NCI-H2107 (cell line): ENCODE results near the gene CREM.

ENCODE experiments used
- DNase-seq: peaks from one replicate; lab custom pipeline; 2025; lab: John Stamatoyannopoulos, UW

Gene CREM

DNA sequence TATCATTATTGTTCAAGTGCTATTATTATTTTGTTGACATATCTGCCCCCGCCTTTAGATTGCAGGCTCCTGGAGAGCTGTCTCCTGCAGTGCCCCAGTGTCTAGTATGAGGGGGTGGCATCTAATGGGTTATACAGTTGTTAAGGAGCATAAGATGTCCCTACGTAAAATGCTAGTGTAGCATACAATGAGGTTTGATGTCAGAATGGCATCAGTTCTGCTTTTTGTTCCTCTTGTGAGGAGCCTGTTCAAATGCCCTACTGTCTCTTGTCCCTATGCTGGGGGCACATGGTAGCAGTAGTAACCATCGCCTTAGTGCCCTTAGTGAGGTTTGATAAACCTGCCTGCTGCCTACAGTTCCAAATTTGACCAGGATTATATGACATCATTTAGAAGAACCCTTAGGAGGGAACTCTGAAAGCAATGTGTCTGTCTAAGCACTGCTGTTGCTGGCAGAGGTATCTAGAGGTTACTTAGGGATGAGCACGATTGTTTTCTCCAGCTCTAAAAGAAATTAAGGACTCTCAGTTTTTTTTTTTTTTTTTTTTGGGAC is 9.7 kb downstream of the CREM start:
- DNase-seq = no peak

DNA sequence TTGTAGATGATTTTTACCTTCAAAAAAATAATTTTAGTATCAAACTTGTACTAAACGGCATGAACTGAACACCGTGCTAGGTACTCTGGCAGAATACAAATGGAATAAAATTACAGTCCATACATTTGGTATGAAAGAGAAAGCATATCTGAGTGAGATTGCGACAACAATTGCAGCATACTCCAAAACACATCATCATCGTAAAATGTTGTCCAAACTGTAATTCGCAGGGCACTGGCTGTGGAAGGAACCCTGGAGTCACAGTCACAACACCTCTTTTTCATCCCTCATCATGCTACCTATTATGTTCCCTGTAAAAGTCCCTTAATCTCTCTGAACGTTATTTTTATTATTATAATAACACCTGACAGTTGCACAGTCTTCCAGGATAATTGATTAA is 13.5 kb downstream of the CREM start:
- no peak for DNase-seq

DNA sequence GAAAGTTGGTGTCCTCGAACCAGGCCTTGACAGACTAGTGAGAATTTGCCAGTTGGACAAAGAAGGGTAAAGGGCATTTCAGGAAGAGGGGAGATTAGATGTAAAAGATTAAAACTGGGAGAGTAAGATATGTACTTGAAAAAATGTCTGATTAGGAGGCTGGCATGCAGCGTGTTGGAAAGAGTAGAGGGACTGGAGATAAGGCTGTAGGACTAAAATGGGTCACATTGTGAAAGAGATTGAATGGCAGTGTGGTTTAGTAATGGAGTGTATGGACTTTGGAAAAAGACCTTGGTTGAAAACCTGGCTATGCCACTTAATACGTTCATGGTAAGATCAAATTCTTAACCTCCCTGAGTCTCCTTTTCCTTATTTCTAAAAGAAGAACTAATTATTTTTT is 14.1 kb downstream of the CREM start:
- no peak for DNase-seq

DNA sequence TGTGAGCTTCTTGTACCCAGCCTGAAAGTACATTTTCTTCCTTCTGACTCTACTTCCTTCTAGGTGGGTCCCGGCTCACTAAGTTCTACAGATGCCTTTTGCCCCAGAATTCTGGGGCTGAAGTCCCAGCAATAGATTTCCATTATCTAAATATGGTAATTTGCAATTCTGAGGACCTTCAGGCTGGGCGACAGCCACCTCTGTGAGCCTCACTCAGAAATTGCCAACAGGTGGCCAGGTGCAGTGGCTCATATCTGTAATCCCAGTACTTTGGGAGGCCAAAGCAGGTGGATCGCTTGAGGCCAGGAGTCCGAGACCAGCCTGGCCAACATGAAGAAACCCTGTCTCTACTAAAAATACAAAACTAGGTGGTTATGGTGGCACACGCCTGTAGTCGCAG is 23.7 kb downstream of the CREM start:
- DNase-seq = no peak

DNA sequence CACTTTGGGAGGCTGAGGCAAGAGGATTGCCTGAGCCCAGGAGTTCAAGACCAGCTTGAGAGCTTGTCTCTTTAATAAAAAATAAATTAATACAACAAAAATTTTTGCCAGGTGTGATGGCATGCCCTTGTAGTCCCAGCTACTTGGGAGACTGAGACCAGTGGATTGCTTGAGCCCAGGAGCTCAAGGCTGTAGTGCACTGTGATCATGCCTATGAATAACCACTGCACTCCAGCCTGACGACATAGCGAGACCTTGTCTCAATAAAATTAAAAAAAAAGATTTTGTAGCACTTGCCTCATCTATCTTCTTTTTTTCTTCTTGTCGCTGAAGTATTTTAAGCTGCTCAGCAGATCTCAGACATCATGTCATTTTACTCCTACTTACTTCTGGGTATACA is 26.3 kb downstream of the CREM start:
- DNase-seq = no peak

DNA sequence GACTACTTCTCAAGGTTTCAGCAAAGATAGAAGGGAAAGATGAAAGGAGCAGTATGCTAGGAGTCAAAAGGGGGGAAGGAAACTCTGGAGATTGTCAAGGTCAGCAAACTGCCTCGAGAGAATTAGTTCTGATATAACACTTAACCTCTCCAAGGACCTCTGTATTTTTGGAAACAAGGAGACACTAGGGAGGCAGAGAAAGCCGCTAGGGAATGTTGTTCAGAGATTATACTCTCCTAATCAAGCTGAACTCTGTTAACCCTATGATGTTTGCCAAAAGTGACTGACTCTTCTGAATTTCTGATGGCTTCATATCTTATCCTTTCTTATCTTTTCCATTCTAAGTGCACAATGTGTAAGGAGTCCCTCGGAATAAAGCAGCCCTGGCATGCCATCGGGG is 27.1 kb downstream of the CREM start:
- DNase-seq = no peak

DNA sequence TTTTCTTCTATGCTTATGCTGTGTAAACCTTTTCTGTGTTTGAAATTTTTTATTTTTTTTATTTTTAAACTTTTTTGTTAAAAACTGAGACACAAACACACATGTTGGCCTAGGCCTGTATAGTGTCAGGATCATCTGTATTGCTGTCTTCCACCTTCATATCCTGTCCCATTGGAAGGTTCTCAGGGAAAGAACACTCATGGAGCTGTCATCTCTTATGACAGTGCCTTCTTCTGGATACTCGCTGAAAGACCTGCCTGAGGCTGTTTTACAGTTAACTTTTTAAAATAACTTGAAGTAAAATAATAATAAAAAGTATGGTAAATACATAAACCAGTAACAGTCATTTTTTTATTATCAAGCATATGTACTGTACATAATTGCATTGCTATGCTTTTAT is 34.1 kb downstream of the CREM start:
- DNase-seq = no peak

DNA sequence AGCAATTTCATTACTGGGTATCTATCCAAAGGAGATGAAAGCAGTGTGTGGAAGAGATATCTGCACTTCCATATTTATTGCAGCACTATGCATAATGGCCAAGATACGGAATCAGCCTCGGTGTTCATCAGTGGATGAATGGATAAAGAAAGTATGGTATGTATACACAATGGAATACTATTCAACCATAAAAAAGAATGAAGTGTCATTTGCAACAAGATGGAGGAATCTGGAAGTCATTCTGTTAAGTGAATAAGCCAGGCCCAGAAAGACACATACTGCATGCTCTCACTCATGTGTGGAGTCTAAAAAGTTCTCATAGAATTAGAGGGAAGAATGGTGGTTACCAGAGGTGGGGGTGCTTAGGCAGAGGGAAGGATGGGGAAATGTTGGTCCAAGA is 35.3 kb downstream of the CREM start:
- no peak for DNase-seq

DNA sequence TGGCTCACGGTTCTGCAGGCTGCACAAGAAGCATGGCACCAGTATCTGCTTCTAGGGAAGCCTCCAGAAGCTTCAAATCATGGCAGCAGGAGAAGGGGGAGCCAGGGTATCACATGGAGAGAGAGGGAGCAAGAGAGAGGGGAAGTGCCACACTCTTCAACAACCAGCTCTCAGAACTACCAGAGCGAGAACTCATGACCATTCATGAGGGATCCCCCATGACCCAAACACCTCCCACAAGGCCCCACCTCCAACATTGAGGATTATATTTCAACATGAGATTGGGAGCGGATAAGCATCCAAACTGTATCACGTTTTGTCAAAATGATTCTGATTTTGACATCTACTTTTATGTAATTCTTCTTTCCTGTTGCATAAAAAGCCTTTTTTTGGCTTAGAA is 38.5 kb downstream of the CREM start:
- no peak for DNase-seq

DNA sequence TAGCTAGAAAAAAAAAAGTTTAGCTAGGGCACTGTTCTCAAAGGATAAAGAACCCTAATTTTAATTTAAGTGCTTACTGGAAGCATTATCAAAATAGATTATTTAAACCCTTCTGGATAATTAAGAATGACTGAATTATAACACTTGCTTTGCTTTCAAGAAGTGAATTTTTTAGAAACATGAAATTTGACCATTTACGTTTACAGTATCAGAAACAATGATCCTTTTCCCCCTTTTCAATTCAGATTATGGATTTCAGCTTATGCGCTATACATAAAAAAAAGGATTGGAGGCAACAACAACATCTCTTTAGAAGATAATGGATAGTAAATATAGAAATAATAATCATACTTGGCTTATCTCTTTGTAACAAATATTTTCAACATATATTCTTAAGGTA is 39.2 kb downstream of the CREM start:
- no peak for DNase-seq

DNA sequence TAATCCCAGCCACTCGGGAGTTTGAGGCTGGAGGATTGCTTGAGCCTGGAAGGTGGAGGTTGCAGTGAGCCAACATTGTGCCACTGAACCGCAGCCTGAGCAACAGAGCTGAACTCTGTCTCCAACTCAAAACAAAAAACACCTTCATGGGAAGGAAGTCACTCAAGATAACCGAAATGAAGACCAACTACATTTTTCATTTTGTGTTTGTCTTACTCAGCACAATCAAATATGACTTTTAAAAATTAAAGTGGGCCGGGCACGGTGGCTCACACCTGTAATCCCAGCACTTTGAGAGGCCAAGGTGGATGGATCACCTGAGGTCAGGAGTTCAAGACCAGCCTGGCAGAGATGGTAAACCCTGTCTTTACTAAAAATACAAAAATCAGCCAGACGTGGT is 40.0 kb downstream of the CREM start:
- no peak for DNase-seq

DNA sequence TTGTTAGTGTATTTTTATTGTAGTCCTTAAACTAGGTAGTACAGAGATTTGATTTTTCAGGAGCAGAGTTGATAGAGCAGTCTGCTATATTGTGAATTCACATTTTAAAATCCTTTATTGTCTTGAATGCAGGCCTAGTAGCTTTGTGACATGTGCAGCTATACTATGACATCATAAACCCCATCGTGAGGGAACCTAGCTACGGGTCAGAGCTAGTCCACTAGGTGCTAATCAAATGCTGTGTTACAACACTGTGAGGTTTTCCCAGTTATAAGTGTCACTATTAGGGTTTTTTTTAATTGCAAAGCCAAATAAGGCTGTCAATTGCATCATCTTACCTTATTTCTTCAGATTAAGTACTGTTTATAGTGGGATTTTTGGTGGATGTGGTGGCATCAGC is 40.7 kb downstream of the CREM start:
- DNase-seq = no peak

DNA sequence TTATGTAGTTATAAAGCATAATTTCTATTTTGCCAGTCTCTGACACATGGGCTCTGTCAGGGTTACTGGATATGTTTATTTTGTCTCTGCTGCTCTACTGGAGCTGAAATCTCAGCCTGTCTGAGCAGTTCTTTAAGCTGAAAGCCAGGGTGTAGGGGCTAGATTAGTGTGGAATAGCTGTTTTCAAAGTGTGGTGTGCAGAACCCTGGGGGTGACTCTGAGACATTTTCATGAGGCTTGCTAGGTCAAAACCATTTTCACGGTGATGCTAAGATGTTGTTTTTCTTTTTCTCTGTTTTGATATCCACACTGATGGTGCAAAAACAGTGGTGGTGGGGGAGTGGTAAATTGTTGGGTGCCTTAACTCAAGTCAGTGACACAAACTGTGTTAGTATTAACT is 45.5 kb downstream of the CREM start:
- DNase-seq = no peak

DNA sequence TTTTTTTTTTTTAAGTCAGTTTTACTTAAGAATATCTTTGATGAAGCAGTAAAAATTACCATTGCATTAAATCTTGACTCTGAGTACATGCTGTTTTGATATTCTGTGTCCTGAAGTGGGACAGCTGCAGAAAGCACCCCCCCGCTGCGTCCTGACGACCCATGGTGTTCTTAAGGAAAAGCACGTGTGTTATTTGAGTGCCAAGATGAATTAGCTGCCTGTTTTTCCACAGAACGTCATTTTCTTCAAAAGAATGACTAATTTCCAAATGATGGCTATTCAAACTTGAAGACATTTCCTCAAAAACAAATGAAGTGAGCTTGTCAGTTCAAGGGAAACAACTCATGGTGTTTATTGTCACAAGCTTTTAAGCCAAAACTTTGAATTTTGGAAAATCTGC is 45.9 kb downstream of the CREM start:
- DNase-seq = no peak

DNA sequence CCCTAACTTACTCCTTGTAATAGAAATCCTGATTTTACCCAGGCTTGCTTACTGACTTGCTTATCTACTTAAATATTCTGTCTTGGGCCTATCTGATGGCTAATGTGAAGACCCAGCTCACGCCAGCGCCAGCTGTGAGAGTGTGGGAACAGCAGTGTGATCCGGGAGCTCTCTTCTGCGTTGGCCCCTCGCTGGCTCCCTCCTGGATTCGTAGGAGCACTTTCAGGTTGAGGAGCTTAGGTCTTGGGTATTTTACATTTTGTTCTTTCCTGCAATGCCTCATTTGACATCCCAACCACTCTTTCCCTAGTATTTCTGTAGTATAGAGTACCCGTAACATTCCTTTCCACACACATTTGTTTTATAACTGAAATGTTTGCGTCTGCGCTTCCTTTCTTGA is 51.7 kb downstream of the CREM start:
- no peak for DNase-seq

DNA sequence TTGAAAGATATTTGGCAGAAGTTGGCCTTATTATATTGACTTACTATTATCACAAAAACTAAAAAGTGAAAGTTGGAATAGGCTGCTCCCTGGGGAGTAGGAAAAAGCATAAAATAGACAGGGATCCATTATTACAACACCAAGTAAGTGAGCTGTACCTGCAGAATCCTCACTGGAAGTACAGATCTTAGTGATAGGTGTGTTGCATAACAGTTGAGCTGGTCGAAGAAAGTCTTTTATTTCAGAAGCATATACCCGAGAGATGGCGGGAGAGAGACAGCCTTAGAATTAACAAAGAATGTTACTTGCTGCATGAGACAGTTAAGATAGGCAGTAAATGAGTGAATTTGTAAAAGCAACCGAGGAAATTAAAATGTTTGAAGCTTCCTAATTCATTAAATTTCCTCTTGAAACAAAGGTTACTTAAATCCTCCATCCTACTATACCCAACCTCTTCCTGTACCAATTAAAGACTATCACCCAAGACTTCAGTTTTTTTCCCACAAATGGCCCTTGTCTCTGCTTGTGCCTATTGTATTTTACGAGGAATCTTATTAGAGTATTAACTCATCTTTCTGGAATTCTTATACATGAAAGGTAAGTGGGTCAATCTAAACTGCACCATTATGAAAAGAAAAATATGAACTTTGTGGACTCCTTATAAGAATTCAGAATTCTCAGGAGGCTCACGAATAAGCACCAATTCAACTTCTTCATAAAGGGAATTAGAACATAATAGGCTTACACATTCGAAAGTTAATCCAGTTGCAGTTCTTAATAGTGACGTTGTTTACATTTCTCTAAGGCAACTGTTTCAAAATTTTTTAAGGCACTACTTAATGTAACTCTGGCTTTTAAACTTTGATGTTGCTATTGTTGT is 56.2 kb downstream of the CREM start:
- DNase-seq = no peak

DNA sequence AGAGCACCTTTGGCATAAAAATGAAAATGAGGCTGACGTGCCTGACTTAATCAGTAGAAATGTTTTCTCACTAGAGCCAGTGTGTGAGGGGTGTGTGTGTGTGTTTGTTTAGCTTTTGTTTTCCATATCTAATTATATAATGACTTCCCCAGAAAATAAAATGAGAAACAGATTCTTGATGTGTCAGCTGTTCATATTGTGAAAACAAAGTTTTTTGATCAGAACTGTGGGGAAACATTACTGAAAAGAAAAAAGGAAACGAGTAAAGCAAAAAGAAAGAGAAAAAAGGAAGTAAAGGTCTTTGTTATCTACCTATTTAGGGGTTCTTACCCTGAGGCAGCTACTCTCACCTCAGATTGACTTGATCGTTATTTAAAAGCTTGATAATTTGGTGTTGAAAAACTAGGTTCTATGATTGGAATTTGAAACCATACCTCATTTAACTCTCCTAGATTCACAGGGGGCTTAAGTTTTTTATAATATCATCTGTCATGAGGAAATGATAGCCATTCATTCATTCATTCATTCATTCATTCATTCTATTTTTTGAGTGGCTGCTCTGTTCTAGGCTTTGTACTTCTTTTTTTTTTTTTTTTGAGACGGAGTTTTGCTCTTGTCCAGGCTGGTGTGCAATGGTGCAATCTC is 58.0 kb downstream of the CREM start:
- no peak for DNase-seq

DNA sequence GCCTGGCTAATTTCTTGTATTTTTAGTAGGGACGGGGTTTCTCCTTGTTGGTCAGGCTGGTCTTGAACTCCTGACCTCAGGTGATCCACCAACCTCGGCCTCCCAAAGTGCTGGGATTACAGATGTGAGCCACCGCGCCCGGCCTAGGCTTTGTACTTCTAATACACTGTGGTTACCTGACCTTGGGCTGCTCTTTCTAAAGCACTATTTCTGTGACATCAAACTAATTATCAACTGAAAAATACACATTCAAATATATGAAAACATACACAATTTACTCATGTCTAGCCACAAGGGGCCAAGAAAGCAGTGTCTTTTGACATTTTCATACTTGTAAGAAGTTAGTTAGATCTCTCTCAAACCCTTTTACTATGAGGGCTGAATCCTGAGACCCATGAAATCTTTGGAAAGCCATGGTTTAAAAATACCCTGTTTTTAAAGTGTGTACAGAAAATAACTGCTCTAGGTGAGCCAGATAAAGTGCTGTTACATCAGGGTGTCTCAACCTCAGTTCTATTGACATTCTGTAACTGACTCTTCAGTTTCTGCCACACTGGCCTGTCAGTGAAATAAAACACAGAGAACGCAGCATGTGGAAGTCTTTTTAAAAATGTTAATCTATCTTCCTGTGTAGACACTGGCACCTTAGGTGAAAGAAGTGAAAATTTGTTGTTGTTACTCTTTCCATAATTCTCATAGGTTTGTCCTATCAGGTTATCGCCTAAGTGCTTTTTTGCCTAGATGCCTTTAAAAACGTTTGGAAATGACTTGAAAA is 58.8 kb downstream of the CREM start:
- no peak for DNase-seq

DNA sequence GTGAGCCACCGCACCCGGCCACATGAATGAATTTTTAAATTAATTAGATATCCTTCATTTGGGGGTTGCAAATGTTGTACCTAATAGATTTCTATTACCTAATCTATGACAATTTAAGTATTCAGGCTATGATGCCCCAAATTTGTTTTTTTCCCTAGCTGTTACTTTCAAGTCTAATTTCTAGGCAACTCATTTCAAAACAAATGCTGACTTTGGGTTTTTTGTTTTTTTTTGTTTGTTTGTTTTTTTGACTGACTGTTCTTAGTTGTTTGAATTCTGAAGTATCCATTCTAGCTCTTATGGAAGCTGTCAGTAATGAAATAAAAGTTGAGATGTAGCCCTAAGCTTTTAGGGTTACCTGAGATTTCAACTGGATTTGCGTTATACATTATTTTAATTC is 62.3 kb downstream of the CREM start:
- no peak for DNase-seq

DNA sequence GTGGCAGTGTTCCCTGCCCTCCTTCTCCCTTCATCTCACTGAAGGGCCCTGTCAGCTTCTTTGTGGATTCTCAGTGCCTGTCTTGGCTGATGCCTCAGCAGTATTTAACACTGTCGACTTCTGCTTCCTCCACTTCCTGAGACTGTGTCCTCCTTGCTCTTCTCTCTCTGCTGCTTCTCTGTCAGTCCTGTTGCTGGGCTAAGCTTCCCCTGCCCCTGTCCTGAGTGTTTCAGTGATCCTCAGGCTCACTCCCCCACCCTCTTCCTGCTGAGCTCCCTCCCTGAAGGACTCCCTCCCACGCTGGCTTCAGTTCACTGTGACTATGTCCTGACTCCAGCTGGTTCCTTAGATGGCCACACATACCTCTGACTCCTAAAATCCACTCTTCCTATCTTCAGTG is 64.9 kb downstream of the CREM start:
- no peak for DNase-seq

DNA sequence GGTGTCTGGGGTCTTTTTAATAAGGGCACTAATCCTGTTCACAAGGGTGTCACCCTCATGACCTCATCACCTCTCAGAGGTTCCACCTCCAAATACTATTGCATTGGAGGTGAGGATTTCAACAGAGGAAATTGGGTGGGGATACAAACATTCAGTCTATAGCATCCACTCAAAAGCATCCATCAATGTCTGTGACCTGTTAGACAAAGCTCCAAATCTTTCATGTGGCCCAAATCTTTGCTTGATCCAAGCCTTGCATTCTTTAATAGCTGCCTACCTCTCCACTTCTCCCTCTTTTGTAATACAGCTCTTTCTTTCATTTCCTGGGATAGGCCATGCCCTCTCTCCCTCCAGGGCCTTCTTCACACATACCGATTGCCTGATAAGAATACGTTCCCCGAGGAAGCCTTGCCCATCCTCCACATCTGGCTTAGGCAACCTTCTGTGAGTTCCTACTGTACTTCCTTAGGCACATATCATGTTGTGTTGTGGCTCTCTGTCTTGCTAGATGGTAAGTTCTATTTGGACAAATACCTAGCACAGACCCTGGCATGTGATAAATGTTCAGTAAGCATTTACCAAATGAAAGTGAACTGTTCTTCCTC is 66.1 kb downstream of the CREM start:
- DNase-seq = no peak

DNA sequence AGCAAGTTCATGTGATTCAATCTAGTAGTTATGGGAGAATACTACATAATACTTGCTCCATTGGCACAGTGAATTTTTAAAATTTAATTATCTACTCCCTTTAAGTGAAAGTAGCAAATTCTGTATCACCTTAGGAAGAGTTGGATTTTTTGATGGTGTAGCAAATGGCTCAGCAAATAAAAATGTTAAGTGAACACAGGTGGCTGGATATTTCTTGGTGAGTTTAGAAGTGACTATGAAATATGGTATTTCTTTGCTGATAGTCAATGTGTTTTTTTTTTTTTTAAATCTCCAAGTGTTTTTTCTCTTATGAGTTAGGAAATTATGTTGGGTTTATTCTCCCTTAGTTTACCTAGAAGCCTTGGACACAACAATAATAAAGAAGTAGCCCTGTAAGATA is 67.8 kb downstream of the CREM start:
- no peak for DNase-seq
